Glutamatergic neuron (in vitro differentiated cells): ENCODE measurements around the gene TRAK2. TPM values are rescaled to one million over a fixed set of nuclear protein-coding genes. Genes with fewer than 3 reads are reported as not detected.
A peak's percentile ranks its signal among the peaks of the same experiment; 100 is the strongest.
"Not testable (repeated sequence)": the region's sequence is repeated elsewhere in the genome, so short reads cannot be mapped to it uniquely, and the experiment has no call there.

Source experiments
- DNase-seq: peaks from one replicate; pipeline ENCODE4 v3.0.0; 2022
- H3K27ac Mint-ChIP-seq: one replicate; pipeline ENCODE4 v1.8.0; 2020; ENCODE audit warnings: mild to moderate bottlenecking, mixed read lengths, inconsistent platforms; ENCODE audit not compliant: unreplicated experiment
- H3K27me3 Mint-ChIP-seq: one replicate; pipeline ENCODE4 v1.8.0; 2020; ENCODE audit warnings: mild to moderate bottlenecking, moderate library complexity, mixed read lengths, inconsistent platforms; ENCODE audit not compliant: unreplicated experiment
- H3K36me3 Mint-ChIP-seq: one replicate; pipeline ENCODE4 v1.8.0; 2020; ENCODE audit warnings: mild to moderate bottlenecking, mixed read lengths, inconsistent platforms; ENCODE audit not compliant: unreplicated experiment
- H3K4me1 Mint-ChIP-seq: one replicate; pipeline ENCODE4 v1.8.0; 2020; ENCODE audit warnings: mild to moderate bottlenecking, low read depth, mixed read lengths, inconsistent platforms; ENCODE audit not compliant: unreplicated experiment
- H3K4me3 Mint-ChIP-seq: one replicate; pipeline ENCODE4 v1.8.0; 2020; ENCODE audit warnings: mild to moderate bottlenecking, mixed read lengths, inconsistent platforms; ENCODE audit not compliant: unreplicated experiment
- H3K9me3 Mint-ChIP-seq: one replicate; pipeline ENCODE4 v1.8.0; 2020; ENCODE audit warnings: mild to moderate bottlenecking, moderate library complexity, mixed read lengths, inconsistent platforms; ENCODE audit not compliant: unreplicated experiment
- total RNA-seq: library from RNA; stranded (reverse); fragmentation: NEBNext Ultra II Directional; extraction: Animal tissue kit (Norgen Biotek cat#: 25700); gene quantifications from one replicate; pipeline ENCODE4 v1.2.1, GENCODE V29; 2021; ENCODE audit not compliant: unreplicated experiment
- TF ChIP-seq, protein P1 (sequence below): fragments of 200-600 bp; sonication (generic); IDR thresholded peaks from one replicate; pipeline ENCODE4 v1.5.0; 2021; ENCODE audit not compliant: partially characterized antibody, unreplicated experiment

The TRAK2 gene
- total RNA-seq, 1 donor from 2014 or later, result 58.9 TPM

DNA sequence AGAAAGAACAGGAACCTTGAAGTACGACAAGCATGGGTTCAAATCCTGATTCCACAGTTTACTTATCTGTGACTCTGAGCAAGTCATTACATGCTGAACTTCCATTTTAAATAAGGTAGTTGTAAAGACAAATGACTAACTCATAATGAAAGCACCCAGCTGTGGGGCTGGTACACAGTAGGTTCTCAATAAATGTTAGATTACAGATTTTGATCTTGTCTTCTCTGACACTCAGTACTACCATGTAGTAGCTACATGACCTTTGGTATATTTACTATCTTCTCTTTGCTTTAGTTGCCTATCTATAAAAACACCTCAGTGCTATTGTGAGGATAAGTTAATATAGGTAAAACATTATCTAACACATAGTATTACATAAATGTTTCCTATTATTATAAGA, 3.2 kb downstream of the TRAK2 start:
- Mint-ChIP-seq H3K9me3 (peaks cover 8% of the 10 kb centered on the region), H3K4me1 (peaks cover 20% of the 10 kb centered on the region), H3K4me3 (no peak overlapping the region), H3K36me3 (no peaks in the 10 kb centered on the region), H3K27ac (no peak overlapping the region), H3K27me3 (peaks cover 4% of the 10 kb centered on the region)
- TF ChIP-seq, protein P1, sequence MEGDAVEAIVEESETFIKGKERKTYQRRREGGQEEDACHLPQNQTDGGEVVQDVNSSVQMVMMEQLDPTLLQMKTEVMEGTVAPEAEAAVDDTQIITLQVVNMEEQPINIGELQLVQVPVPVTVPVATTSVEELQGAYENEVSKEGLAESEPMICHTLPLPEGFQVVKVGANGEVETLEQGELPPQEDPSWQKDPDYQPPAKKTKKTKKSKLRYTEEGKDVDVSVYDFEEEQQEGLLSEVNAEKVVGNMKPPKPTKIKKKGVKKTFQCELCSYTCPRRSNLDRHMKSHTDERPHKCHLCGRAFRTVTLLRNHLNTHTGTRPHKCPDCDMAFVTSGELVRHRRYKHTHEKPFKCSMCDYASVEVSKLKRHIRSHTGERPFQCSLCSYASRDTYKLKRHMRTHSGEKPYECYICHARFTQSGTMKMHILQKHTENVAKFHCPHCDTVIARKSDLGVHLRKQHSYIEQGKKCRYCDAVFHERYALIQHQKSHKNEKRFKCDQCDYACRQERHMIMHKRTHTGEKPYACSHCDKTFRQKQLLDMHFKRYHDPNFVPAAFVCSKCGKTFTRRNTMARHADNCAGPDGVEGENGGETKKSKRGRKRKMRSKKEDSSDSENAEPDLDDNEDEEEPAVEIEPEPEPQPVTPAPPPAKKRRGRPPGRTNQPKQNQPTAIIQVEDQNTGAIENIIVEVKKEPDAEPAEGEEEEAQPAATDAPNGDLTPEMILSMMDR, result no peak
- no peak for DNase-seq

DNA sequence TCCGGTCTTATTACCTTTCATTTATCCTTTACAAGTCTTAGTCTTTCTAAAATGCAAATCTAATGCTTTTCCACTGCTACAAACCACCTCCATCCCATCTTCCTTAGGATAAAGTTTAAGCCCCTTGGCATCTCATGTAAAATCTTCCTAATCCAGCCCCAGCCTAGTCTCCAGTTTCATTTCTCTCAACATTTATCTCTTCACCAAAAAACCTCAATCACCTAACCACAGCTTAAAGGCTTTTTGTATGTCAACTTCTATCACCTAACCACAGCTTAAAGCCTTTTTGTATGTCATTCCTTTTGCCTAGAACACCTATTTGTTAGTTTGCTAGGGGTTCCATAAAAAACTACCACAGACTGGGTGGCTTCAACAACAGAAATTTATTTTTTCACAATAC, 4.2 kb downstream of the TRAK2 start:
- TF ChIP-seq, protein P1, result no peak
- no peak for DNase-seq
- peaks cover 8% of the 10 kb centered on the region for H3K9me3 Mint-ChIP-seq
- H3K4me3 Mint-ChIP-seq, result no peak overlapping the region
- peaks cover 20% of the 10 kb centered on the region for H3K4me1 Mint-ChIP-seq
- no peak overlapping the region for H3K27ac Mint-ChIP-seq
- no peaks in the 10 kb centered on the region for H3K36me3 Mint-ChIP-seq
- H3K27me3 Mint-ChIP-seq, result peaks cover 2% of the 10 kb centered on the region

DNA sequence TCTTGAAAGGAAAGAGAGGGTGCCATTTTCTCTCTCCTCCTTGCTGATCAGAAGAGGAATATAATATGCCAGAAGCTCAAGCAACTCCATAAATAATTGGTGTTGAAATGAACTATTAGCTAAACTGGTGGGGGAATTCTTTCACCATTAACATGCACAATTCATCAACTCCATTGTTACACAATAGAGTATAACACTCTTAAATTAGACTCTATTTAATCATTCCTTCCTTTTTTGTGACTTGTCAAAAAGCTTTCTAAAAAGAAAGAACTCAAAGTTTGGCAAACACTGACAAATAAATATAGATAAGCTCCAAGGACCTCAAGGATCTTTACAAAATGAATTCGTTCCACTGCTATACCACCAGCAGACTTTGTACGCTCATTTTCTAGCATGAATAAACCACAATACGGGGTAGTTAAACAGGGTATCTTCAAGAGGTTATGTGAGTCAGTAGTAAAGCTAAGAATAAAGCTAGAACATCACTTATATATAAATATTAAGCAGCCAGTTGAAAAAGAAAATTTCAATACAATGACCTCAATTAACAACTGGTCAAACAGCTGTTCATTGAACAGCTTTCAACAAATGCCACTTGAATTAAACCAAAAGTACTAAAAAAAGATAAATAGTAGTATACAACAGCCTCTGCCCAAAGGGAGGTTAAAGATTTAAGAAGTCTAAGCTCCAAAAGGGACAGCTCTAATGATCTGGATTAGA, 6.4 kb downstream of the TRAK2 start:
- H3K27me3 Mint-ChIP-seq, result peaks cover 2% of the 10 kb centered on the region
- TF ChIP-seq, protein P1, result no peak
- H3K27ac Mint-ChIP-seq, result peak overlapping the region; percentile 63
- H3K36me3 Mint-ChIP-seq, result no peaks in the 10 kb centered on the region
- H3K4me3 Mint-ChIP-seq, result peak overlapping the region; percentile 55
- peaks cover 3% of the 10 kb centered on the region for H3K9me3 Mint-ChIP-seq
- no peak for DNase-seq
- H3K4me1 Mint-ChIP-seq, result peaks cover 20% of the 10 kb centered on the region

DNA sequence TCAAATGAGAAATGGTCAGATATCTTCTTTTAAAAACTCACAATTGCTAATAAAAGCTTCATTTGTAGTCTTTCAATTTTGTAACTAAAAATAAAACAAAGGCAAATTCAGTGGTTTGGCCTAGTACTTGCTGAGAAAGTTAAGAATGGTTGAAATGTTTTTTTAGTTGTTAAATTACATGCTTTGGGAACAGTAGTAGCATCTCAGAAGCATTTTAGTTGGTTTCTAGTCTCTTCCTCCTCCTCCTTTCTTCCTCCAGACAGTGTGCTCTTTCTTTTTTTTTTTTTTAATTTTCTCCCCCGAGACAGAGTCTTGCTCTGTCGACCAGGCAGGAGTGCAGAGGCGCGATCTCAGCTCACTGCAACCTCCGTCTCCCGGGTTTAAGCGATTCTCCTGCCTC, 9.8 kb downstream of the TRAK2 start:
- Mint-ChIP-seq H3K4me1 (peaks cover 14% of the 10 kb centered on the region), H3K9me3 (peaks cover 3% of the 10 kb centered on the region), H3K27ac (no peak overlapping the region), H3K27me3 (peaks cover 2% of the 10 kb centered on the region), H3K36me3 (no peaks in the 10 kb centered on the region), H3K4me3 (no peak overlapping the region)
- DNase-seq, result no peak
- TF ChIP-seq, protein P1, result no peak

DNA sequence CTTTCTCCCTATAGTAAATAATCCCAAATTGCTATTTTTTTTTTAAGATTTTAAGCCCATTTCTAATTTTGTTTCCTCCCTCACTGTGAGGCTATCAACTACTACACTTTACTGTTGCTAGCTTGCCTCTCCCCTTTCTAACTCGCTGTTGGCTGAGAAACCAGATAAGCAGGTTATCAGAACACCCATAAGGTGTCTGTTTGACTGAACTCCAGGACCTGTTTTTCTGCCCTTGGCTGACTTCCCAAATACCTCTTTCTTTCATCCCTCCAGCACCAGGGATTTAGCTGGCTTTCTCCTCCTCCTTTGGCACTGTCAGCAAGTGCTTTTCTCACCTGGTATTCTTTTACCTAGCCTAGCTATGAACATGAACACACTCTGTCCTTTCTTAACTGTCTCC, 11.1 kb downstream of the TRAK2 start:
- Mint-ChIP-seq H3K4me3 (no peak overlapping the region), H3K27ac (no peak overlapping the region), H3K36me3 (no peaks in the 10 kb centered on the region), H3K4me1 (peaks cover 3% of the 10 kb centered on the region), H3K9me3 (no peaks in the 10 kb centered on the region), H3K27me3 (peaks cover 2% of the 10 kb centered on the region)
- DNase-seq, result no peak
- TF ChIP-seq, protein P1, result no peak

DNA sequence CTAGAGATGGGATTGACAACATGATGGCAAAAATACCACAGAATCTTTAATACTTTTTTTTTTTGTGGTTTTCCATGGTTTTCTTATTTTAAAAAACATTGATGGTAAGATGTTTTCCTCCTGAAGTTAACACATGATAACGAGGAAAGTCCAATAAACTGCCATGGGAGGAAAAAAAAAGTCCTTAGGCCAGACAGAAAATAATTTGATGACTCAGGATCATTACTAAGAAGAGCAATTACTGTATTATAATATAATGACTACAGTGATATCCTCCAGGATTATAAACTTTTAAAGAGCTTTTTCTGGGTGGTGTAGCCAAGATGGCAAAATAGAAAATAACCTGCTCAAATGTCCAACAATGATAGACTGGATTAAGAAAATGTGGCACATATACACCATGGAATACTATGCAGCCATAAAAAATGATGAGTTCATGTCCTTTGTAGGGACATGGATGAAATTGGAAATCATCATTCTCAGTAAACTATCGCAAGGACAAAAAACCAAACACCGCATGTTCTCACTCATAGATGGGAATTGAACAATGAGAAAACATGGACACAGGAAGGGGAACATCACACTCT, 11.8 kb downstream of the TRAK2 start:
- not testable (repeated sequence) for H3K9me3 Mint-ChIP-seq, H3K4me1 Mint-ChIP-seq, DNase-seq, H3K27ac Mint-ChIP-seq, H3K4me3 Mint-ChIP-seq, H3K27me3 Mint-ChIP-seq, H3K36me3 Mint-ChIP-seq
